GM18517 (cell line): ENCODE data around the gene FCER1G.
"Not testable (repeated sequence)": the region's sequence is repeated elsewhere in the genome, so short reads cannot be mapped to it uniquely, and the experiment has no call there.

ENCODE experiments used
- ATAC-seq: cut with Tn5 transposase; IDR thresholded peaks from one replicate; pipeline ENCODE4 v1.9.1; 2021; ENCODE audit warnings: mild to moderate bottlenecking, moderate library complexity; ENCODE audit not compliant: unreplicated experiment

The FCER1G gene

GRCh38 chr1:161228032-161228431 lies 12.9 kb downstream of the FCER1G start:
- no peak for ATAC-seq

- no peak for ATAC-seq
These were observed 14.8 kb downstream of the FCER1G start for GRCh38 chr1:161229896-161230295.

DNA sequence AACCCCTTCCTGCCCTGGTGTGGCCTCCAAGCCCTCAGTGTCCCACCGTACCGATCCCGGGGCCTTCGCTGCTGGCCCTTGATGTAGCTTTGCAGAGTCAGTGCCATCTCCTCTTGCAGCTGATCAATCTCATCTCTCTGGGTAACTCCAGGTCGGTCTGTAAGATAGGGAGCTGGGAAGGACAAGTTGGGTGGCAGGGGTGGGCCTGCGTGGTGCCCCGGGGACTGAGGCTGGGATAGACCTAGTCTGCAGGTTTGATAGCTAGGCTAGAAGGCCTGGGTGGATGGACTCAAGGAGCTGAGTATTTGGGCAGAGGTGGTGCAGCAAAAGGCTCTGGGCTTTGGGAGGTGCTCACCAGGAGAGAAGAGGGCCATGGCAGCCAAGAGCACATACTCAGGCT lies 15.7 kb downstream of the FCER1G start:
- ATAC-seq: no peak

DNA sequence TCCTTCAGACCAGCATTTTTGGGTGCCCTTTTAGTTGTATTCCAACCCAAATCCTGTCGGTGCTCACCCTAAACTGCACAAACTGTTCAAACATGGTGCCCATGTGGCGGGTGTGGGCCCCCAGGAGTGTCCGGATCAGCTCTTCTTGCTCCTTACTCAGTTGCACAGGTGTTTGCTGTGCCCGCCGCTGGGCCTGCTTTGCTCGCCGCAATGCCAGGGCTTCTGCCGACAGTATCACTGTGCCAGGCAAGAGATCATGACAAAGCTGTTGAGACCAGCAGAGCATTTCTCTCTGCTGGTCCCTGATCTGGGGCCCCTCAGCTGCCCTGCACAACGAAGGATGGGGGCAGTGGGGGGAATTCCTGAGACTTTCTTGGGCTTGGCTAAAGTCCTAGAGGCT lies 18.0 kb downstream of the FCER1G start:
- no peak for ATAC-seq

GRCh38 chr1:161235957-161236775 lies 21.1 kb downstream of the FCER1G start:
- no peak for ATAC-seq

DNA sequence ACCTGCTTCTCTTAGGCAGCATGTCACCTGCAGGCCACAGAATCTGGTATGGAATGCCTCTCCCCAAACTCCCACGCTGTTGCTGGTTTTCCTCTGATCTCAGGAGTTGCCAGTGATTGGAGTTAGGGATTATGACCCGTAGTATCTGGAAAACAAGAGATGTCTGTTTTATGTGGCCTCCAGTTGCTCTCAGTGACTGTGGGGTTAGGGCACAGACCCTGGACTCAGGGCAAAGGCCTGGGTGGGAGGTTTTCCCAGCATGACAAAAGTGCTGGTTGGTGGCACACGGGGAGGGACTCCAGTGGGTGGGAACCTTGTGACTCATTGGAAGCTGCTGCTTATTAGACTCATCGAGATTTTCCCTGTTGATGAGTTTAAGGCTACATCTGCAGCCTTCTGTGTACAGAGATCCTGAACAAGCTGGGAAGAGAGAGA lies 23.0 kb downstream of the FCER1G start, which contains the start of gene NR1I3:
NR1I3 (minus strand) TSS at position 165 of the 435 bp plus-strand sequence. CDS start 1,638 bp downstream, outside the sequence.
- ATAC-seq: no peak

GRCh38 chr1:161241682-161242081 lies 26.6 kb downstream of the FCER1G start:
- ATAC-seq: no peak

- no peak for ATAC-seq
These were observed 27.2 kb downstream of the FCER1G start for GRCh38 chr1:161242313-161242712.

- ATAC-seq: no peak
These were observed 29.8 kb downstream of the FCER1G start for GRCh38 chr1:161244888-161245287.

- ATAC-seq: not testable (repeated sequence)
These were observed 35.0 kb downstream of the FCER1G start for GRCh38 chr1:161250100-161250499.

DNA sequence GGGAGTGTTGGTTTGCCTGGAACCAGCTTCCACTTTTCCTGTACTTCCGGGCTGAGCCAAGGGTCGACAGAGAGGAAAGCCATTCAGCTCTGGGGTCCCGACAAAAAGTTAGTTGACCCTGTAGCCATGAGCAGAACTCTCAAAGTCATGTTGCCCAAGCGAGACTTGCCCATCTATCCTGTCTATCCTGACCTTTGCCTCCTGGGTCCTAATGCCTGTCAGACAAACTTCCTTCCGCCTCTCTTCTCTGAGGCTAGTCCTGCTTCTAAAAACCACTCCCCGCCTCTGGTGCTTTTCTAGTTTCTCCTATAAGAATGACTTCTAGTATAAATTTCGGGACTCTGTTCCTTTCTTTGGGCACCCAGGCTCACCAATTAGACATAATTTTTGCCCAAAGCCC lies 35.7 kb downstream of the FCER1G start:
- ATAC-seq: no peak

GRCh38 chr1:161251579-161251978 lies 36.5 kb downstream of the FCER1G start:
- ATAC-seq: no peak

DNA sequence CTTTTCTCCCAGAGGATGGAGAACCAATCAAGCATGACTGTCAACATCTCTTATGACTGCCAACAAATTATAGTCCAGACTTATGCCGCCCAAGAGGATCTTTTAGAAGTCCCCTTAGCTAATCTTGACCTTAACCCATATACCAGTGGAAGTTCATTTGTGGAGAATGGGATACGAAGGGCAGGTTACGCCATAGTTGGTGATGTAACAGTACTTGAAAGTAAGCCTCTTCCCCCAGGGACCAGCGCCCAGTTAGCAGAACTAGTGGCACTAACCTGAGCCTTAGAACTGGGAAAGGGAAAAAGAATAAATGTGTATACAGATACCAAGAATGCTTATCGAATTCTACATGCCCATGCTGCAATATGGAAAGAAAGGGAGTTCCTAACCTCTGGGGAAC lies 40.2 kb downstream of the FCER1G start:
- not testable (repeated sequence) for ATAC-seq

- ATAC-seq: not testable (repeated sequence)
These were observed 40.9 kb downstream of the FCER1G start for GRCh38 chr1:161255955-161256520.

DNA sequence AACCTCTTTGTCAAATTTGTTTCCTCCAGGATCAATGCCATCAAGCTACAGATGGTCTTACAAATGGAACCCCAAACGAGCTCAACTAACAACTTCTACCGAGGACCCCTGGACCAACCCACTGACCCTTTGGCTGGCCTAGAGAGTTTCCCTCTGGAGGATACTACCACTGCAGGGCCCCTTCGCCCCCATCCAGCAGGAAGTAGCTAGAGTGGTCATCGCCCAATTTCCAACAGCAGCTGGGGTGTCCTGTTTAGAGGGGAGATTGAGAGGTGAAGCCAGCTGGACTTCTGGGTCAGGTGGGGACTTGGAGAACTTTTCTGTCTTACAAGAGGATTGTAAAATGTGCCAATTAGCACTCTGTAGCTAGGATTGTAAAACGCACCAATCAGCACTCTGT lies 42.0 kb downstream of the FCER1G start:
- ATAC-seq: not testable (repeated sequence)

- ATAC-seq: no peak
These were observed 43.6 kb downstream of the FCER1G start, which contains the start of gene PCP4L1 for GRCh38 chr1:161258439-161259344. Gene PCP4L1, plus strand, starts transcription at chr1:161258745. Its CDS starts 230 bp downstream, at chr1:161258975.

- no peak for ATAC-seq
These were observed 44.2 kb downstream of the FCER1G start for GRCh38 chr1:161259345-161259702.

GRCh38 chr1:161259765-161260164 lies 44.7 kb downstream of the FCER1G start:
- ATAC-seq: no peak

- no peak for ATAC-seq
These were observed 45.5 kb downstream of the FCER1G start for GRCh38 chr1:161260376-161261260.
